Hepatocyte (in vitro differentiated cells): ENCODE measurements around the gene ADAMTSL1. TPM values are rescaled to one million over a fixed set of nuclear protein-coding genes. Genes with fewer than 3 reads are reported as not detected.

Source experiments
- DNase-seq: peaks from one replicate; pipeline ENCODE4 v3.0.0-alpha.2; 2016; ENCODE audit warnings: low spot score
- H2AFZ ChIP-seq: fragments of 200-600 bp; sonication (generic); 2 replicates; pipeline ENCODE4 v1.6.0; 2016; ENCODE audit warnings: antibody characterized with exemption, mild to moderate bottlenecking
- H3K27ac ChIP-seq: fragments of 200-600 bp; sonication (generic); 2 replicates; pipeline ENCODE4 v1.5.1; 2016; ENCODE audit warnings: mild to moderate bottlenecking
- H3K27me3 ChIP-seq: fragments of 200-600 bp; sonication (generic); 2 replicates; pipeline ENCODE4 v1.6.1; 2016
- H3K36me3 ChIP-seq: fragments of 200-600 bp; sonication (generic); replicated peaks from 2 replicates; pipeline ENCODE4 v1.5.1; 2016; ENCODE audit warnings: low read depth; ENCODE audit not compliant: insufficient read depth
- H3K4me1 ChIP-seq: fragments of 200-600 bp; sonication (generic); 2 replicates; pipeline ENCODE4 v1.5.1; 2016; ENCODE audit warnings: mild to moderate bottlenecking, moderate library complexity; ENCODE audit not compliant: insufficient read depth
- H3K4me2 ChIP-seq: fragments of 200-600 bp; sonication (generic); 2 replicates; pipeline ENCODE4 v1.6.0; 2016
- H3K4me3 ChIP-seq: fragments of 200-600 bp; sonication (generic); 2 replicates; pipeline ENCODE4 v1.5.1; 2016; ENCODE audit warnings: mild to moderate bottlenecking
- H3K79me2 ChIP-seq: fragments of 200-600 bp; sonication (generic); 2 replicates; pipeline ENCODE4 v1.6.0; 2017; ENCODE audit warnings: mild to moderate bottlenecking
- H3K9me2 ChIP-seq: fragments of 200-600 bp; sonication (generic); replicated peaks from 2 replicates; pipeline ENCODE4 v1.6.0; 2017; ENCODE audit warnings: mild to moderate bottlenecking; ENCODE audit not compliant: insufficient read depth
- H3K9me3 ChIP-seq: fragments of 200-600 bp; sonication (generic); 2 replicates; pipeline ENCODE4 v1.5.1; 2016; ENCODE audit warnings: low read depth, mild to moderate bottlenecking
- H4K20me1 ChIP-seq: fragments of 200-600 bp; sonication (generic); 2 replicates; pipeline ENCODE4 v1.6.0; 2016; ENCODE audit warnings: mild to moderate bottlenecking; ENCODE audit not compliant: insufficient read depth, poor library complexity, severe bottlenecking
- EZH2 ChIP-seq: fragments of 200-600 bp; sonication (generic); IDR thresholded peaks from 2 replicates; pipeline ENCODE4 v1.6.1; 2016; ENCODE audit warnings: antibody characterized with exemption, mild to moderate bottlenecking, borderline replicate concordance
- EZH2phosphoT487 ChIP-seq: fragments of 200-600 bp; sonication (generic); IDR thresholded peaks from one replicate; pipeline ENCODE4 v1.6.1; 2018; ENCODE audit warnings: antibody characterized with exemption, mild to moderate bottlenecking, low read depth, moderate library complexity; ENCODE audit not compliant: unreplicated experiment, severe bottlenecking
- whole genome bisulfite sequencing: methylation state at CpG from one replicate; pipeline ENCODE4 v1.1.6; 2016; ENCODE audit warnings: low lambda C conversion rate; ENCODE audit errors: missing lambda C conversion rate; 5-methylcytosine and 5-hydroxymethylcytosine counted together
- polyA plus RNA-seq: library from polyadenylated mRNA; unstranded; fragments of >200 nt; fragmentation: Nextera tagmentation; extraction: Ambion mirVana; gene quantifications from 2 replicates; pipeline ENCODE4 v1.2.1, GENCODE V29; 2016
- total RNA-seq: library from RNA; depleted of rRNA; stranded (reverse); fragments of >200 nt; gene quantifications from 2 replicates; pipeline ENCODE4 v1.2.3, GENCODE V29; 2014
- TF ChIP-seq, protein P1 (sequence below): fragments of 200-600 bp; sonication (generic); IDR thresholded peaks from 2 replicates; pipeline ENCODE4 v1.5.1; 2016; ENCODE audit warnings: antibody characterized with exemption, mild to moderate bottlenecking; ENCODE audit not compliant: poor library complexity

Gene ADAMTSL1
- total and polyA plus RNA-seq, 2 experiments from 2014 or later = 7.2 to 24.0 TPM

- Histone ChIP-seq H3K4me2 (peak overlapping the region; percentile 18), H3K9me3 (no peaks in the 10 kb centered on the region), H3K36me3 (no peaks in the 10 kb centered on the region), H3K79me2 (no peaks in the 10 kb centered on the region), H3K9me2 (no peaks in the 10 kb centered on the region), H3K4me1 (peaks cover 5% of the 10 kb centered on the region), H4K20me1 (no peaks in the 10 kb centered on the region), H2AFZ (no peak overlapping the region), H3K27ac (no peak overlapping the region), H3K4me3 (no peak overlapping the region), H3K27me3 (no peaks in the 10 kb centered on the region)
- 41% methylated on average over 6 of the region's 6 CpGs for WGBS
- TF ChIP-seq EZH2 (no peak), EZH2phosphoT487 (no peak)
- TF ChIP-seq, protein P1, sequence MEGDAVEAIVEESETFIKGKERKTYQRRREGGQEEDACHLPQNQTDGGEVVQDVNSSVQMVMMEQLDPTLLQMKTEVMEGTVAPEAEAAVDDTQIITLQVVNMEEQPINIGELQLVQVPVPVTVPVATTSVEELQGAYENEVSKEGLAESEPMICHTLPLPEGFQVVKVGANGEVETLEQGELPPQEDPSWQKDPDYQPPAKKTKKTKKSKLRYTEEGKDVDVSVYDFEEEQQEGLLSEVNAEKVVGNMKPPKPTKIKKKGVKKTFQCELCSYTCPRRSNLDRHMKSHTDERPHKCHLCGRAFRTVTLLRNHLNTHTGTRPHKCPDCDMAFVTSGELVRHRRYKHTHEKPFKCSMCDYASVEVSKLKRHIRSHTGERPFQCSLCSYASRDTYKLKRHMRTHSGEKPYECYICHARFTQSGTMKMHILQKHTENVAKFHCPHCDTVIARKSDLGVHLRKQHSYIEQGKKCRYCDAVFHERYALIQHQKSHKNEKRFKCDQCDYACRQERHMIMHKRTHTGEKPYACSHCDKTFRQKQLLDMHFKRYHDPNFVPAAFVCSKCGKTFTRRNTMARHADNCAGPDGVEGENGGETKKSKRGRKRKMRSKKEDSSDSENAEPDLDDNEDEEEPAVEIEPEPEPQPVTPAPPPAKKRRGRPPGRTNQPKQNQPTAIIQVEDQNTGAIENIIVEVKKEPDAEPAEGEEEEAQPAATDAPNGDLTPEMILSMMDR = no peak
- DNase-seq = no peak
Measured at GRCh38 chr9:18775930-18776329, 302.0 kb downstream of the ADAMTSL1 start.

DNA sequence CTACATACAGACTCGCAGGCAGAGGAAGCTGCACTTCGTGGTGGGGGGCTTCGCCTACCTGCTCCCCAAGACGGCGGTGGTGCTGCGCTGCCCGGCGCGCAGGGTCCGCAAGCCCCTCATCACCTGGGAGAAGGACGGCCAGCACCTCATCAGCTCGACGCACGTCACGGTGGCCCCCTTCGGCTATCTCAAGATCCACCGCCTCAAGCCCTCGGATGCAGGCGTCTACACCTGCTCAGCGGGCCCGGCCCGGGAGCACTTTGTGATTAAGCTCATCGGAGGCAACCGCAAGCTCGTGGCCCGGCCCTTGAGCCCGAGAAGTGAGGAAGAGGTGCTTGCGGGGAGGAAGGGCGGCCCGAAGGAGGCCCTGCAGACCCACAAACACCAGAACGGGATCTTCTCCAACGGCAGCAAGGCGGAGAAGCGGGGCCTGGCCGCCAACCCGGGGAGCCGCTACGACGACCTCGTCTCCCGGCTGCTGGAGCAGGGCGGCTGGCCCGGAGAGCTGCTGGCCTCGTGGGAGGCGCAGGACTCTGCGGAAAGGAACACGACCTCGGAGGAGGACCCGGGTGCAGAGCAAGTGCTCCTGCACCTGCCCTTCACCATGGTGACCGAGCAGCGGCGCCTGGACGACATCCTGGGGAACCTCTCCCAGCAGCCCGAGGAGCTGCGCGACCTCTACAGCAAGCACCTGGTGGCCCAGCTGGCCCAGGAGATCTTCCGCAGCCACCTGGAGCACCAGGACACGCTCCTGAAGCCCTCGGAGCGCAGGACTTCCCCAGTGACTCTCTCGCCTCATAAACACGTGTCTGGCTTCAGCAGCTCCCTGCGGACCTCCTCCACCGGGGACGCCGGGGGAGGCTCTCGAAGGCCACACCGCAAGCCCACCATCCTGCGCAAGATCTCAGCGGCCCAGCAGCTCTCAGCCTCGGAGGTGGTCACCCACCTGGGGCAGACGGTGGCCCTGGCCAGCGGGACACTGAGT, 303.2 kb downstream of the ADAMTSL1 start:
- Histone ChIP-seq H3K4me2 (no peak overlapping the region), H3K36me3 (no peaks in the 10 kb centered on the region), H3K4me1 (no peaks in the 10 kb centered on the region), H3K27ac (no peak overlapping the region), H4K20me1 (no peaks in the 10 kb centered on the region), H3K9me2 (no peaks in the 10 kb centered on the region), H3K27me3 (no peaks in the 10 kb centered on the region), H3K4me3 (no peak overlapping the region), H2AFZ (no peak overlapping the region), H3K9me3 (no peaks in the 10 kb centered on the region), H3K79me2 (no peaks in the 10 kb centered on the region)
- no peak for TF ChIP-seq EZH2
- no peak for DNase-seq
- 99% methylated on average over 63 of the region's 73 CpGs for WGBS

DNA sequence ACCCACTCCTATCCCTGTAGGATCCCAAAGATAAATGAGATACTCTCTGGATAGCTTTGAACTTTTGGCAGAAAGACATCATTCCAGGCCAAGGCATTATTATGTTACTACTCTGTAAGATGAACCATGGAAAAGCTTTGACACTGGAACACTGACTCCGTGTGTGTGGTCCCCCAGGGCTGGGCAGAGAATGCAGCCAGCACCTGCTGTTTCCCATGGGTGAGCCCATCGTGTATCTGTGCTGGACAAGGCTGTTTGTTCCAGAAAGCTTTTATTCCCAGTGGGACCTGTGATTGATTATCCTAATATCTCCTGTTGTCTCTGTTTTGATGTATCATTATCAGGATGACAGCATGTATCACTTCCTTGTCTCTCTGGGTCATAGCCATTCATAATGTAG, 304.2 kb downstream of the ADAMTSL1 start:
- Histone ChIP-seq H3K27me3 (no peaks in the 10 kb centered on the region), H3K27ac (no peak overlapping the region), H3K4me1 (no peaks in the 10 kb centered on the region), H3K9me3 (no peaks in the 10 kb centered on the region), H2AFZ (no peak overlapping the region), H4K20me1 (no peaks in the 10 kb centered on the region), H3K4me2 (no peak overlapping the region), H3K4me3 (no peak overlapping the region), H3K79me2 (no peaks in the 10 kb centered on the region), H3K36me3 (no peaks in the 10 kb centered on the region), H3K9me2 (no peaks in the 10 kb centered on the region)
- TF ChIP-seq EZH2 (no peak), EZH2phosphoT487 (no peak)
- TF ChIP-seq, protein P1 = no peak
- WGBS = 95% methylated on average over 2 of the region's 2 CpGs
- DNase-seq = no peak

DNA sequence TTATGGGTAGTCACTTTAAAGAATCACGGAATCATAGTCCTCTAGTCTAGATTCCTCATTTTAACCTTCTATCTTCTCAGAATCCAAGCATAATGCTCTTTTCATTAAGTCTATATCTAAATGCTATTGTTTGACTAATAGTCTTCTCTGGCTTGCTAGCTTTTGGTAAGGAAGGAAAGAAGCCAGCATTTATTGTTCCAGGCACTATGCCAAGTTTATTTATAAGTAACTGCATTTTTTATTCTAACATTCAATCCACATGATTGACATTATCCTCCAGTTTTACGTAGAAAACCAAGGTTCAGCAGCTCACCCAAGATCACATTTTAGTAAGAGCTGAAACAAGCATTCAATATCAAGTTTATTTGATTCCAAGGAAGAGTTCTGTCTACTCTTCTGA, 304.9 kb downstream of the ADAMTSL1 start:
- no peaks in the 10 kb centered on the region for H4K20me1 ChIP-seq
- H2AFZ ChIP-seq = no peak overlapping the region
- H3K79me2 ChIP-seq = no peaks in the 10 kb centered on the region
- no peak for DNase-seq
- no peaks in the 10 kb centered on the region for H3K36me3 ChIP-seq
- H3K4me1 ChIP-seq = no peaks in the 10 kb centered on the region
- H3K27ac ChIP-seq = no peak overlapping the region
- H3K9me2 ChIP-seq = no peaks in the 10 kb centered on the region
- WGBS = 88% methylated on average over 2 of the region's 2 CpGs
- H3K4me2 ChIP-seq = no peak overlapping the region
- H3K9me3 ChIP-seq = no peaks in the 10 kb centered on the region
- no peak overlapping the region for H3K4me3 ChIP-seq
- no peaks in the 10 kb centered on the region for H3K27me3 ChIP-seq
- TF ChIP-seq, protein P1 = no peak
- no peak for TF ChIP-seq EZH2
- TF ChIP-seq EZH2phosphoT487 = no peak
